Measurements from ENCODE around the gene MESD.

- TF ChIP-seq CLOCK (CRISPR knock-in tag; IDR thresholded peaks at IDR 0.05; ENCODE audit: borderline replicate concordance), result no peak
- TF ChIP-seq PHF20 (IDR thresholded peaks at IDR 0.05; ENCODE audit: partially characterized antibody), result no peak
These were observed 22.0 kb upstream of the MESD start for GRCh38 chr15:81011593-81011992.
